ENCODE data around the gene RBL2. TPM values are rescaled to one million over a fixed set of nuclear protein-coding genes. Genes with fewer than 3 reads are reported as not detected.
A peak's percentile ranks its signal among the peaks of the same experiment; 100 is the strongest.

RBL2 gene
- total and polyA plus RNA-seq, 9 of the 15 experiments (the other 6 are each of a cell fraction or from before 2014, with no cell fraction given) = 7.8 to 76.3 (median 28.5) TPM

DNA sequence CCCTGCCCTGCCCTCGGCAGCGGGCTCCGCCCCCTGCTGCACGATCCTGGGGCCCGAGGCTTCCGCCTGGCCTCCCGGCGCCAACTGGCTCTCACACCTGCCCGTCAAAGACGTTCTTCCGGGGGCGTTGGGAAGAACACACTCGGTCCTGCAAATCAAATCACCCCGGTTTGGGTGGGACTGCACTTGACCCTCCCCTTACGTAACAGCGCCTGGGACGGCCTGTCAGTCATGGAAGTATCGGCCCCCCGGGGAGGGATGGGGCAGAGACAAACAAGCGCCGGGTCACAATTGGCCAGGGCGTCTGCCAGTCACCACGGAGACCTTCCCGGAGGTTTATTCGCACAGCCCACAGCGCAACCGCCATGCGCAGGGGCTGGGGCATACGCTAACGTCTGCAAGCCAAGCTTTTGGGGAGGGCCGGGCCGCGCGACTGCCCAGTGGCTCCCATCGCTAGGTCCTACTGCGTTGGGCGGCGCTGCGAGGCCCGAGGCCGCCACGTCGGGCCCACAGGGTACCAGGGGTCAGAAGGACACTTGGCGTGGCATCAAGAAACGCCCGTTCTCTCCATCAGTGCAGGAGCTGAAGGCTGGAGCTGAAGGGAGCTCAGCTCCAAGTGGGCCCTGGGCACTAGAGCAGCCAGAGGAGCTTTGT, 69.1 kb downstream of the RBL2 start (continued):
- TF ChIP-seq, protein P1, sequence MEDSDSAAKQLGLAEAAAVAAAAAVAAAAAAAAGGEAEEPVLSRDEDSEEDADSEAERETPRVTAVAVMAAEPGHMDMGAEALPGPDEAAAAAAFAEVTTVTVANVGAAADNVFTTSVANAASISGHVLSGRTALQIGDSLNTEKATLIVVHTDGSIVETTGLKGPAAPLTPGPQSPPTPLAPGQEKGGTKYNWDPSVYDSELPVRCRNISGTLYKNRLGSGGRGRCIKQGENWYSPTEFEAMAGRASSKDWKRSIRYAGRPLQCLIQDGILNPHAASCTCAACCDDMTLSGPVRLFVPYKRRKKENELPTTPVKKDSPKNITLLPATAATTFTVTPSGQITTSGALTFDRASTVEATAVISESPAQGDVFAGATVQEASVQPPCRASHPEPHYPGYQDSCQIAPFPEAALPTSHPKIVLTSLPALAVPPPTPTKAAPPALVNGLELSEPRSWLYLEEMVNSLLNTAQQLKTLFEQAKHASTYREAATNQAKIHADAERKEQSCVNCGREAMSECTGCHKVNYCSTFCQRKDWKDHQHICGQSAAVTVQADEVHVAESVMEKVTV (CRISPR knock-in tag; IDR thresholded peaks at IDR 0.05) = no peak
- TF ChIP-seq MTA3 (IDR thresholded peaks at IDR 0.05; ENCODE audit: borderline replicate concordance) (peak; percentile 31; the same call in 1 of the 2 replicates), THRAP3 (IDR thresholded peaks at IDR 0.05; ENCODE audit: borderline replicate concordance) (no peak), CSDE1 (IDR thresholded peaks at IDR 0.05) (no peak), CREB1 (IDR thresholded peaks at IDR 0.05) (peak; percentile 70), CREB1 (CRISPR knock-in tag; IDR thresholded peaks at IDR 0.05) (peak; percentile 90), MBD2 (IDR thresholded peaks at IDR 0.05; ENCODE audit: borderline replicate concordance, low read depth) (peak; percentile 72), FOS (IDR thresholded peaks at IDR 0.05; ENCODE audit: extremely low read depth, insufficient read length) (peak; percentile 81), BHLHE40 (IDR thresholded peaks at IDR 0.05; ENCODE audit: low read length) (peak; percentile 48; the same call in 1 of the 2 replicates), POLR2B (IDR thresholded peaks at IDR 0.05; ENCODE audit: low read depth, partially characterized antibody) (peak; percentile 68), NUFIP1 (IDR thresholded peaks at IDR 0.05; ENCODE audit: partially characterized antibody) (peak; percentile 24), KLF10 (CRISPR knock-in tag; IDR thresholded peaks at IDR 0.05) (no peak), POLR2G (IDR thresholded peaks at IDR 0.05; ENCODE audit: low read depth, low read length) (peak; percentile 90), GABPA (tag; conservative IDR thresholded peaks at IDR 0.05; ENCODE audit: low read depth) (peak; percentile 95), SMARCE1 (IDR thresholded peaks at IDR 0.05) (no peak), JUN (IDR thresholded peaks at IDR 0.05; ENCODE audit: borderline replicate concordance, low read depth, low read length) (no peak), JUN (CRISPR knock-in tag; IDR thresholded peaks at IDR 0.05; ENCODE audit: borderline replicate concordance) (no peak), SAP30 (IDR thresholded peaks at IDR 0.05; ENCODE audit: borderline replicate concordance, insufficient read depth, low read depth, low read length, poor library complexity, severe bottlenecking) (no peak), TEAD4 (IDR thresholded peaks at IDR 0.05; ENCODE audit: low read length) (no peak), TEAD4 (CRISPR knock-in tag; IDR thresholded peaks at IDR 0.05; ENCODE audit: borderline replicate concordance) (no peak), PCBP2 (IDR thresholded peaks at IDR 0.05; ENCODE audit: low read depth, low read length, poor library complexity, severe bottlenecking) (no peak)
